Stimulated activated CD4-positive, alpha-beta T cell treated with anti-CD3 and anti-CD28 coated beads, Interleukin-2, amount 100 ng/mL, for 4 hours (primary cell): ENCODE measurements around the gene DNAJC9.
A peak's percentile ranks its signal among the peaks of the same experiment; 100 is the strongest.
"Not testable (repeated sequence)": the region's sequence is repeated elsewhere in the genome, so short reads cannot be mapped to it uniquely, and the experiment has no call there.

ENCODE experiments used
- DNase-seq: peaks from one replicate; pipeline ENCODE4 v3.0.0-alpha.2; 2020; ENCODE audit warnings: low read depth

Gene DNAJC9

GRCh38 chr10:73246646-73247508 lies at the start of gene DNAJC9:
Gene DNAJC9 (minus strand): TSS chr10:73247255. CDS start chr10:73247189, 66 bp downstream.
- DNase-seq: peak; percentile 93

- no peak for DNase-seq
Observed at GRCh38 chr10:73293461-73293860, 46.4 kb upstream of the DNAJC9 start.

GRCh38 chr10:73289958-73290357 lies 42.9 kb upstream of the DNAJC9 start:
- DNase-seq: no peak

GRCh38 chr10:73287441-73287840 lies 40.4 kb upstream of the DNAJC9 start:
- no peak for DNase-seq

- no peak for DNase-seq
Observed at GRCh38 chr10:73281097-73281496, 34.0 kb upstream of the DNAJC9 start.

GRCh38 chr10:73264423-73264822 lies 17.4 kb upstream of the DNAJC9 start:
- DNase-seq: no peak

GRCh38 chr10:73263693-73264347 lies 16.8 kb upstream of the DNAJC9 start:
- no peak for DNase-seq

- DNase-seq: no peak
Observed at GRCh38 chr10:73262880-73263555, 16.0 kb upstream of the DNAJC9 start.

- no peak for DNase-seq
Observed at GRCh38 chr10:73262105-73262730, 15.2 kb upstream of the DNAJC9 start.

- no peak for DNase-seq
Observed at GRCh38 chr10:73261362-73261995, 14.4 kb upstream of the DNAJC9 start.

GRCh38 chr10:73258612-73259011 lies 11.6 kb upstream of the DNAJC9 start:
- not testable (repeated sequence) for DNase-seq

- DNase-seq: no peak
Observed at GRCh38 chr10:73253225-73253555, 6.1 kb upstream of the DNAJC9 start.

- DNase-seq: peak; percentile 86
Observed at GRCh38 chr10:73252445-73253224, 5.6 kb upstream of the DNAJC9 start, which contains the start of gene MRPS16. Gene MRPS16 (minus strand): TSS chr10:73252644. CDS start chr10:73252482, 162 bp downstream.

GRCh38 chr10:73251683-73252444 lies 4.8 kb upstream of the DNAJC9 start:
- DNase-seq: no peak

GRCh38 chr10:73248259-73248724 lies 1.2 kb upstream of the DNAJC9 start:
- DNase-seq: no peak

- no peak for DNase-seq
Observed at GRCh38 chr10:73247509-73248258, 629 bp upstream of the DNAJC9 start.

- DNase-seq: no peak
Observed at GRCh38 chr10:73246322-73246645, 771 bp downstream of the DNAJC9 start.

- no peak for DNase-seq
Observed at GRCh38 chr10:73244866-73245477, 2.1 kb downstream of the DNAJC9 start.

- DNase-seq: no peak
Observed at GRCh38 chr10:73239908-73240307, 7.1 kb downstream of the DNAJC9 start.
